ENCODE measurements around the gene FAR2.
"Not testable (repeated sequence)": the region's sequence is repeated elsewhere in the genome, so short reads cannot be mapped to it uniquely, and the experiment has no call there.

The FAR2 gene

DNA sequence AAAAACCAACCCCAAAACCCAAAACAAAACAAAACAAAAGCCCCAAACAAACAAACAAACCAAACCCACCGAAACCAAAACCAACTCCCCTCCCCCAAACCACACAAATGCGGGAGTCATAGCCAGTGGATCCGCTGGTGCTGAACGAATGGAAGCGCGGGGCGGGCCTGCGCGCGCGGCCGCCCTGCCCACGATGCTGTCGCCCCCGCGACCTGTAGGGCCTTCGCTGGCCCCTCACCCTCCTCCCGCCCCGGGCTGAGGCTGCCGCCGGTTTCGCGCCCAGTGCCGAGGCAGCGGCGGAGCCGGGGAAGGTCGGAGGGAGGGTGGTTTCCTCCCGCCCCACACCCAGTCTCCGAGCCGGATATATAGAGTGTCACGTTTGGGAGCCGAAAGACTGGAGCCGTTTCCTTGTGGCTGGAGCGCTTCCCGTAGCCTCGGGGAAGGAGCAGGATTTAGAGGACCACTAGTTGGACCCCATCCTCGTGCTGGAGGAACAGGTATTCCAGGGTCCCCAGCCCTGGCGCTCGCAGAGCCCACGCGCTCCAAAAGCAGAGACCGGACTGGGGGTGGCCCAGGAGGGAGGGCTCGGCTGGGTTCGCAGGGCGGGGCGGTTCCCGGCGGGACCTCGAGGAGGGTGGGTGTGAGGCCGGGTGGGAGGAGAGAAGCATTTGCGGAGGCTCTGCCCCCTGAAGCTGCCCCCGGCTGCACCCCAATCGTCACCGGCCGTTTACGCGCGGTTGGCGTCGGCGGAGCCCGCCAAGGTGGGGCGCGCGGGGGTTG is at the start of gene FAR2:
TSS of gene FAR2 (plus strand) at position 368 of the 780 bp plus-strand sequence. CDS start 121,172 bp downstream, outside the sequence.
- peak; percentile 45 for DNase-seq (ENCODE audit: low read depth)

DNA sequence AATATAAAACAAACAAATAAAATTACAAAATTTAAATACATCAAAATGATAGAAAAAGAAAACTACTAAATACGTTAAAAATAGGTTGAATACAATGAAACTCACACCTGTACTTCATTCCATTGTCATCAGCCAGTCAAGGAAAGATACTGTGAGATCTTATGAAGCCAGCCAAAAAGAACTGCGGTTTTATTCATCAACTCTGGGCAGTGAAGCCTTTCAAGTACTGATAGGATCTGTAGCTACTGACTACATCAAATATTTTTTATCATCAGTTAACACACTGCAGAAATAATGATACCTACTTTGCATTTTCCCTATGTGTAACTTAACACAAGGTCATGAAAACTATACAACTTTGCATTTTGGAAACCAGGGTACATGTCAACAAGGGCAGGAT is 46.3 kb upstream of the FAR2 start:
- DNase-seq (ENCODE audit: low read depth) = no peak

DNA sequence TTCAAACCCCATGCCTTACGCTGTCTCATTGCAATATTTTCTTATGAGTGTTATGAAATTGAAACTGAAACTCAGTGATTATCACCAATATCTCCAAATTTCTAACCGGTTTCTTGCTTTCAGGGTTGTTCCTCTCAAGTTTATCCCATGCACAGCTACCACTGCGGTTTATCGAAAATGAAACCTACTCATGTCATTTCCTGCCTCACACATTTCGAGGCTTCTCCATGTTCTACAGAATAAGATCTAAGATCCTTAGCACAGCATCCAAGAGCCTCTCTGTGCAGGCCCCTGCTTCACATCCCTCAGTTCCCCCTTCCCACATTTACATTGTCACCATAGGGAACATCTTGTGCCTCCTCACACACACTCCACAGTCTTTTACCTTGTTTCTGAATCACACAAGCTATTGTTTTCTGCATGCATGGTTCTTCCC is 45.5 kb upstream of the FAR2 start:
- DNase-seq (ENCODE audit: low read depth) = peak; percentile 19

DNA sequence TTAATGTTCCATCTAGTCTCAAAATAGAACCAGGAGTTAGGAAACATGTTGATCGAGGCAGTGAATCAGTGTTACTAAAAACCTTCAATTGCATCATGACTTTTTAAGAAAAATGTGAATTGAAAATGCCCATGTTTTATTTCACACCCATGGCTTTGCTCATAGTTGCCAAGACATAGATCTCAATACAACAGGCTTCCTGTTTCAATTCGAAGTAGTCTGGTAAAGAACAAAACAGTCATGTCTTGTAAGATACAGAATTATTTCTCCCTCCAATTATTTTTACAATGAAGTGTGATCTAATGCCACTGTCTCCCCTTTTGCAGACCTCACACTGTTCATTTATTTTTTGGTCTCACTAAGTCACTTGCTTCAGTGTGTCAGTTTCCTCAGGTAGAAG is 44.6 kb upstream of the FAR2 start:
- DNase-seq (ENCODE audit: low read depth) = no peak

DNA sequence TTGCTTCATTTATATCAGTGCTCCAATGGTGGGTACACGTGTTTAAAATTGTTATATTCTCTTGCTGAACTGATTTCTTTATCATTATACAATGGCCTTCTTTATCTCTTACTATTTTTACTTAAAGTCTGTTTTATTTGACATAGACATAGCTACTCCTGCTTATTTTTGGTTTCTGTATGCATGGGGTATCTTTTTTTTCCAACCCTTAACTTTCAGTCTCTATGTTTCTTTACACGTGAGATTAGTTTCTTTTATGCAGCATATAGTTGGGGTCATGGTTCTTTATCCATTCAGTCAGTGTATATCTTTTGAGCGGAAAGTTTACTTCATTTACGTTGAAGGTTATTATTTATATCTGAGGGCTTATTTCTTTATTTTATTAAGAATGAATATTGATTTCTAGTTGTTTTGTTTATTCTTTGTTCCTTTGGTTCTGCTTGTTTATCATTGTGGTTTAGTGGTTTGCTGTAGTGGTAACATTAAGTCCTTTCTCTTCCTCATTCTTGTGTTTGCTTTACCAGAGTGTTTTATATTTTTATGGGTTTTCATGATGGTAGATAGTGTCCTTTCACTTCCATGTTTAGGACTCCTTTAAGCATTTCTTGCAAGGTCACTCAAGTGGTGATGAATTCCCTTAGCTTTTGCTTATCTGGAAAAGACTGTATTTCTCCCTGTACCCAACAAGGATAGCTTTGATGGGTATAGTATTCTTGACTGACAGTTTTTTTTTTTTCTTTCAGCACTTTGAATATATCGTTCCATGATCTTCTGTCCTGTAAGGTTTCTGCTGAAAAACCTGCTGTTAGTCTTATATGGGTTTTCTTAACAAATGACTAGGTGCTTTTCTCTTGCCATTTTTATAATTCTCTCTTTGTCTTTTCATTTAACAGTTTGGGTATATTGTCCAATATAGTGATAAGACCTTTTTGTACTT is 38.3 kb upstream of the FAR2 start:
- no peak for DNase-seq (ENCODE audit: low read depth)

DNA sequence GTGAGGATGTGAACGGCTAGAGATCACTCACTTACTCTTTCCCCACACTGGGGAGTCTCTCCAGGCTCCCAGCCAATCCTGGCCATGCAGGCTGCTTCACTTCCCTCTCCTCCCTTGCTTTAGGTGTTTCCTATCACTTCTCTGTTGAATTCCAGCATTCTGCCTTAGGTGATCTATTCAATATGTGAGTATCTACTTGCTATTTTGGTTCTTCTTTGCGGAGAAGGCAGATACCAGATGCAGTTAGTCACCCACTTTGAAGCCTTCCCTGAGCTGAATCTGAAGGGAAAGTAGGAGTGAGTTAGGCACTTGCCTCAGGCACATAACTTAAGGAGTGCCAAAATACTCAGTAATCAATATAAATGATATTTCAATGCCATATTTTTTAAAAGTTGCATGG is 36.0 kb upstream of the FAR2 start:
- no peak for DNase-seq (ENCODE audit: low read depth)

DNA sequence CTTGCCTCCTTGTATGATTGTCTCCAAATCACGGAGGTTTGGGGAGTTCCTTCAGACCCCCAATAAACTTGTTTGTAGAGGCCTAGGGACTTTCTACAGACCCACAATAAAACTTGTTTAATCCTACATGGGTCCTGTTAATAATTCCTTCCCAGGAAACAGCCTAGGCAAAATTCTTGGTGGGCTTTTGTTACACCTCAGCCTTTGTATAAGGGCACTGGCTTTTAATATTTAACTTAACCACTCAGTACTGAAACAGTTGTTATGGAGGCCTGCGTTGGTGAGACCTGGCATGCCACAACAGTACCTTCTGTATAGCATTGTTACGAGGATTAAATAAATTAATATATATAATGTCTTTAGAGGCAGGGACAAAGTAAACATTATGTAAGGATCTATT is 32.7 kb upstream of the FAR2 start:
- no peak for DNase-seq (ENCODE audit: low read depth)

DNA sequence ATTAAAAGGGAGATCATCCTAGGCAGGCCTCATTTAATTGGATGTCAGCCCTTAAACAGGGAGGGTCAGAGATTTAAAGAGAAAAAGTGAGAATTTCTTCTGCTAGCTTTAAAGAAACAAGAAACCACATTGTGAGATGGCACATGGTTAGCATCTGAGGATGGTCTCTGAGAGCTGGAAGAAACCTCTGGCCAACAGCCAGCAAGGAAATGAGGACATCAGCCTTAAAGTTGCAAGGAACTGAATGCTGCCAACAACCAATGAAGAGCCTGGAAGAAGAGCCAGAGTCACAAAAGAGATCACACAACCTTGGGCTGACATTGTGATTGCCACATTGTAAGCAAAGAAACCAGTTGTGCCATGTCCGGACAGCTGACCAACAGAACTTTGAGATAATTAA is 17.5 kb upstream of the FAR2 start:
- DNase-seq (ENCODE audit: low read depth) = no peak

DNA sequence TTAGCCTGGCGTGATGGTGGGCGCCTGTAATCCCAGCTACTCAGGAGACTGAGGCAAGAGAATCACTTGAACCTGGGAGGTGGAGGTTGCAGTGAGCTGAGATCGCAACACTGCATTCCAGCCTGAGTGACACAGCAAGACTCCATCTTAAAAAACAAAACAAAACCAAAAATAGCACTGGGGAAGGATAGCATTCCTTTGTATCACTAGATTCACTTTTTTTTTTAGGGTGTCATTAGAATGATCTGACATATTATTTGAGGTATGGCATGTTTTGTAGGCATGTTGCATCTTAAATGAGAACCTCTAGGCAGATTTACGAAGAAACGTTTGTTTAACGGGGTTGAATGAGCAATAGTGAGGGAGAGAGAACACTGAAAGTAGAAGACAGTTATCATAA is 16.8 kb upstream of the FAR2 start:
- no peak for DNase-seq (ENCODE audit: low read depth)

DNA sequence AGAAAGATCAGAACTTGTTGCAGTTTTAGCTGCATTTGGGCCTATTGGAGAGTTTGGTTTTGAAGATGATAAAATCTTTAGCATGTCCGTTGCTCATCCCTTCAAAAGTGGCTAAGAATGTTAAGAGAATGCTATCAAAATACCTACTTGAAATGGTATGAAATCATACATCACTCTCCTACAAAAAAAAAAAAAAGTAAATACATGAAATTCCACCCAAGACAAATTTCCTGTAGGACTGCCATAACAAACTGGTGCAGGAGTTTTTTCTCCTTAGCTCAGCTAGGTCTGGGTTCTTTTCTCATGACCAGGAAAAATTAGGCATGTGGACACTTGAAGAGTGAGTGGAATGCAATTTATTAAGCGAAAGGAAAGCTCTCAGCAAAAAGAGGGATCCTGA is 15.9 kb upstream of the FAR2 start:
- no peak for DNase-seq (ENCODE audit: low read depth)

DNA sequence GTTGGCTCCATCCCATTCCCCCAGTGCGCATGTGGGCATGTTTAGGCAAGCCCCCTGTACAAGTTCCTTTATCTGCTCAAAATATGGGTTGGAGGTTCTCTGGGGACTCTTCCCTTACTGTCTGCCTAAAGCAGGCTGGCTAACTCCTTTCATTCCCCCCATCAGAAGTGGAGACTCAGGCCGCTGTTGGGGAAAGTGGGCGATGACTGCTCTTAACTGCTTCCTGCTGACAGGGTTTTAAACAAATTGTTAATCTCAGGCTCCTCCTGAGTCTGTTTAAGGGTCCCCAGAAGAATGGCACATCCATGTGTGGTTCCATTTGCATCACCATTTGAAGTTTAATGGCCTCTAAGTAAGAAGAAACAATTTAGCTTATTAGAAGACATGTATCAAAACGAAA is 15.4 kb upstream of the FAR2 start:
- DNase-seq (ENCODE audit: low read depth) = no peak

DNA sequence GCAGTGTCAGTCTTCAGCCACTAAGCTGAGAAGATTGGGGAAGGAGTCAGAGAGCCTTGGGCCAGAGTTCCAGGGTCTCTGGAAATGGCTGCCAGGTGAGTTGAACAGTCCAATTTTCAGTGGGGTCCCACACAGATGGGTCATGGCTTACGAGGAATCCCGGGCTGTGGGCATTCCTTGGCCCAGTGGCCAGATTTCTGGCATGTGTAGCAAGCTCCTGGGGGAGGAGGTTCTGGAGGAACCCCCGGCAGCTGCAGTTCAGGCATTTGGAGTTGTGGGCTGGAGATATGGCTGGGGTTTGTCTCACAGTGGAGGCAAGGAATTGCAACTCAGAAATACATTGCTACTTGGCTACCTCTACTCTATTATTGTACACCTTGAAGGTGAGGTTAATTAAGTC is 10.8 kb upstream of the FAR2 start:
- not testable (repeated sequence) for DNase-seq (ENCODE audit: low read depth)

DNA sequence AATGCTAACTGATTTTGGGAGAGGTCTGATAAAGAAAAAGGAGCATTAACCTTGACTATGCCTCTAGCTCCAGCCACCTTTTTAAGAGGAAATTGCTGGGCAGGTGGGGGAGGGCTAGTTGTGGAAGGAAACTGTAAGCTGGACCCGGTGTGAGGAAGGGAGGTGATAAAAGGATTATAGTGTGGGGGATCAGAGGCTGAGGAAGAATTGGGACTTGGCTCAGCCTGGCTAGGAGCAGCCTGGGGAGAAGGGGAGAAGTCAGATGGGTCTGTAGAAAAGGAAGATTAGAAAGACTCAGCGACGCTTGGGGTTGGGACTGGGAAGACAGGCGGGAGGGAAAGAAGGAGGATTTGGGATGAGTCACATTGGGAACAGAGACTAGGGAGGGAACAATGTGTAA is 10.2 kb upstream of the FAR2 start:
- DNase-seq (ENCODE audit: low read depth) = not testable (repeated sequence)

DNA sequence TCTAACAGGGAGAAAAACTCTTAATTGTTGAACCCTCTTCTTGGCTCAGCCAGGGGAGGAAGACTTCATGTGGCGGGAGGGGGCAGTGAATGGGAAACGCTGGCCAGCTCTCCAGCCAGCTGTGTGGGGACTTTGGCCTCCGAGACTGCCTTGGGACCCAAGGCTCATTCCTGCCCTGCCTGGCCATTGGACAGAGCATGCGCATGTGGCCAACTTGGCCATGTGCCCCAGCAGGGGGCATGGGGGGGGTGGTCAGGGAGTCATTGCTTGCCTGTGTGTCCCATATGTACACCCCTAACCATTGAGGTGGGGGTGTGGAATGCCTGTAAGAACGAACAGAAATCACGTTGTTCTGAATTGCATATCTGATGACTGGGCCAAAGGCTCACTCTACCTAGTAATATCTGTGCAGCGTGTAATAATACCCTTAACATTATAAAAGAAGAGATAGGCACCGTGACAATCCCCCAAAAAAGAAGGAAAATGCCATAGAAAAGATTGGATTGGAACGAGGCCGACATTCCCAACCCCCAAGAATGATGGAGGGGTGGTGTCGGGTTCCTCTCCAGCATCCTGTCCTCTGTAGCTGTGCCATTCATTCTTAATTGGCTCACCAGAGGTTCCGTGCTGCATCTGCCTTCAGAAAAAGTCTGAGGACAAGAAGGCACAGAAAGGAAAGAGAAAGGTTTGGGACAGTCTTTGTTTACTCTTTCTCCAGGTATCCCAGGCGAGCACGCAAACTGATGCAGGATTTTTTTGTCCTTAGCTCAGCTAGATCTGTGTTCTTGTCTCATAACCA is 3.5 kb upstream of the FAR2 start:
- no peak for DNase-seq (ENCODE audit: low read depth)

DNA sequence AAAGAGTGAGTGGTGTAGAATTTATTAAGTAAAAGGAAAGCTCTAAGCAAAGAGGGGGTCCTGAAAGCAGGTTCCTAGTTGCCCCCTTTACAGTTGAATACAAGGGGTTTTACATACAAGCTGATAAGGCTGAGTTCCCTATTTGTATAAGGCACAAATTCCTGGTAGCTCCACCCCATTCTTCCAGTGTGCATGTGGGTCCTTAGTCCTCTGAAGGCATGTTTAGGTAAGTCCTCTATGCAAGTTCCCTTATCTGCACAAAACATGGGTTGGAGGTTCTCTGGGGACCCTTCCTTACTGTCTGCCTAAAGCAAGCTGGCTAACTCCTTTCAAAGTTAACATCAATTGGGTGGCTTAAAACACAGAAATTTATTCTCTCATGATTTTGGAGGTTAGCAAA is 2.9 kb upstream of the FAR2 start:
- DNase-seq (ENCODE audit: low read depth) = no peak

DNA sequence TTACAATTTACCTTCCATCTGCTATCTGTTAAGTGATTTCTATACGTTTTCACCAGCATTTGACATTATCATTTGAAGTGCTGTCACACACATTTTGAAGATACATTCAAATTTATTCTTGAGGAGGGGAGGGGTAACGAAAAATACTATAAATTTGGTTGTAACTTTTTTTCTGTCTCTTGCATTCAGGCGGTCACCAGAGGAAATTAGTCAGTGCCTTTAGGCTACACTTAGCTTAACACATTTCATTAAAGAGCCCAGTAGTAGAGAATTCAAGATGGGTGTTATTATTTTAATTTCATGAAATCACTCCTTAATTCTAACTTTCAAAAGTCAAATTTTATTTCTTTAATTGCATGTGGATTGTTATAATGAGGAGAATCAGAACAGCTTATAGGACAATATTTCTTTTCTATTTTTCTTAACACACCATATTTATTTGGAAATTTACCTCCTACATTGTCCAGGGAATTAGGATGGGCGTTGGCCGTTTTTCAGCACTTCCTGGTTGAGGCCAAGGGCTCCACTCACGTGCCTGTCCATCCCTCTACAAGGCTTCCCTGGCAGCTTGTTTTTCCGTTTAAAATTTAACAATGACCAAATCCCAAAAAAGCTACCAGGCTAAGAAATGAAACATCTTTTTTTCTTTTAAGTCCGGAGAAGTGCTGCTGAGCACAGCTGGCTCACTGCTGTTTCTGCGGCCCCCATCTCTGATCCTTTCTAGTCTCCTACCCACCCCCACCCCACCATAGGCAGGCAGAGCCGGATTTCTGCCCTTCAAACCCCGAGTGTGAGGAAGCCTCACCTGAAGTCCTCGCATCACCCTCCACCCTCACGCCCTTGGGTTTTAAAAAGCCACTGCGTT is 1.1 kb upstream of the FAR2 start:
- DNase-seq (ENCODE audit: low read depth) = no peak

DNA sequence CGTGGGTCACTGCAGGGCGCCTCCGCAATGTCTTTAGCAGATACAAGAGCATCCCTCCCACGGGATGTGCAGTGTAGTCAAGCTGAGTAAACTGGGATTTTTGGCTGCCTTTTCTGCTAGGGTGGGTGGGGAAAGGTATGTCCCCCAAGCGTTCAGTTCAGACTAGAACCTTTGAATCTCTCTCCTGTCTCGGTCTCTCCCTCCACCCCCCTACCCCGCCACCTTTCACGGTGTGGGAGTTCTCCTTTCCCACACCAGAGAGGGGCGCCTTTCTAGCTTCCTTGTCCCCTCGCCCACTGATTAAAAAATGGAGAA is 525 bp upstream of the FAR2 start:
- no peak for DNase-seq (ENCODE audit: low read depth)

DNA sequence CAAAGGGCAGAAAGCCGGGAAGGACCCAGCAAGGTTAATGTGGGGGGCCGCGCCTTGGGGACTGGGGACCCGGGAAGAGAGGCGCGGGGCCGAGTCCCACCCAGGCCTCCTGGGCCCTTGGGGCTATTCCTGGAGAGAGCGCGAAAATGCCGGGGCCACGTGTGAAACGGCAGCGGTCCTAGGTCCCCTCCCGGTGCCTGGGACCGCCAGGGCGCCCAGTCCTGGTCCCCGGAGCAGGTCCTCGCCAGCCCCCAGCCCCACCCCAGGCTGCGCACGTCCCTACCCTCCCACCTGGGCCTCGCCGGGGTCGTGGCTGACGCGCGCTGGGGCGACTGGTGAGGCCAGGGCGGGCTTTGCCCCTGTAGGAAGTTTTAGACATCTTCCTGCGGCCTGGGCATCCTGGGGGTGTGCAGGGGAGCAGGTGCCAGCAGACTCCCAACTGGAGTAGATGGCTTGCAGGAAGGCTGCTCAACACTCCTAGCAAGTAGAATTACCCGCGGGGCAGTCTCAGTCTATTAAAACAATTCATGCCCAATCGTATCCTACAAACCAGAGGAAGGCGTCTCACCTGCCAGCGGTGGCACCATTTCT is 708 bp downstream of the FAR2 start:
- no peak for DNase-seq (ENCODE audit: low read depth)

DNA sequence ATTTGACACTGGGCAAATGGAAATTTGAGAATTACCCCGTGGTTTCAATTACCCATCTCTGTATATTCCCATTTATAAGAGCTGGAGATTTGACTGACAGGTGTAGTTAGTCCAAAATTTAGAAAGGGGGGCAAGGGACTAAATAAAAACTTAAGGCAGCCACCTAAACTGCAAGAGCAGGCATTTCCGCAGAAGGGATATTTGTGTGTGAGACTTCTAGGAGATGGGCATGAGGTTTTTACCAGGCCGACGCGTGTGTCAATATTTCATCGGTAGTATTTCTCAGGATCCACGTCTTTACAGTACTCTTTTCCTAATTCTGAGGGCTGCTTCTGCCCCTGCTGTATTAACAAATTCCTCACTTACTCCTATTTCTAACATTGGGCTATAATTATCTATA is 1.4 kb downstream of the FAR2 start:
- no peak for DNase-seq (ENCODE audit: low read depth)

DNA sequence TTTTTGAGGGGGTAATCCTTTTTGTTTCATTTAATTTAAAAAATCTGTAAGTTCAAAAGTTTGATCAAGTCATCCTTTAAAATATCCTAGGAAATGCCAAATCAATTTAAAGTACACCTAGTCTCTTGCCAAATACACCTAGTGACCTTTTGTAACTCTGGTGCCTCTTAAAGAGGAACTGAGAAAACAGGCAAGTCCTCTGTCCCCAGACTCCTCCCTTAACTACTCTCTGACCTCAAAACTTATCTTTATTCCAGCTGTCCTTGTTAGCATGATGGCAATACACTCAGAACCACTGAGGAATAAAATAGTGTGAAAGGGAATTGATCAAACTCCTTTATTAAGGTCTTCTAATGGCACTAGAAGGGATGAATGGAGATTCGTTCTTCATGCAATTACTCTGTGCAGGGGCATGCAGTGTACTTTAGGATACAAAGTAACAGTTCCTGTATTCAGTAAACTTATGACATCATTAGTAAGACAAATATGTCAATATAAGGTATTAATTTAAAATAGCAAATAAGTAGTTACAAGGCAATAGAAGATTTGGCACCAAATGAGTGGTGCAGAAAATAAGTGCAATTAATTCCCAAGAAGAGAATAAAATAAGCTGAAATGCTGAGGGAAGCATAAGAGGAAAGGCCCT is 3.3 kb downstream of the FAR2 start:
- no peak for DNase-seq (ENCODE audit: low read depth)

Measured in stimulated activated CD4-positive, alpha-beta T cell treated with anti-CD3 and anti-CD28 coated beads, Interleukin-2, amount 100 ng/mL, for 4 hours (primary cell).